ENCODE data around the gene SGCD.

Gene SGCD

DNA sequence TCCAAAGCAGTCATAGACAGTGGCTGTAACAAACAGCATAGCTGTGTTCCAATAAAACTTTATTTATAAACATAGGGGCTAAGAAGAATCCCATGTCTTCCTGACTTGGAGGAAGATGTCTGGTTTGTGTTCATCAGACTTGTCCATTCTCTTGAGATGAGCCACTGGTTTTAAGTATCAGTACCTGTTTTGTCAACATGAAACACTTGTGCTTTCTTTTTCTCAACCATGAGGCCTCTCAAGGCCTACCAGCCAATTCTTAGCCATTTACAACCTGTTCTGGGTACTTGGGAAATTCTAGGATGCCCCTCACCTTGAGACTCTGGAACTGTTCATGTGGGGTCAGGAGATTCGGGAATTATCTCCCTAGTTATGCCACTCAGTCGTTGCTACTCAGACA, 368.8 kb downstream of the SGCD start:
- DNase-seq (ENCODE audit: low spot score), result no peak

DNA sequence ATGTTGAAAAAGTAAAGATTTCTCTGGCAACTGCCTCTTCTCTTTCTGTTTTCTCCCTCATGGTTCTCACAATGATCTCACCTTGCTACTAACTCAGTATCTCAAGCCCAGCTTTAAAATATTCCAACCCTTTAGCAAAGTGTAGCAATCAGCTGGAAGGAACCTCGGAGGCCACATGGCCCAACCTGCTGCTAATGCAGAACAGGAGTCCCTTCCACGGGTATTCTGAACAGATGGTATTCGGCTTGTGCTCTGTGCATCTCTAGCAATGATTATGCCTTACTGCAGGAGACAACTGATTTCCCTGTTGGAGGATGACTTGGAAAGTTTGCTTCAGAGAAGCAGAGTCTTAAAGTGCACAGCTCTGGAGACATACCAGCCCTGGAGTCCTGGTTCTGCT, 371.4 kb downstream of the SGCD start:
- no peak for DNase-seq (ENCODE audit: low spot score)

DNA sequence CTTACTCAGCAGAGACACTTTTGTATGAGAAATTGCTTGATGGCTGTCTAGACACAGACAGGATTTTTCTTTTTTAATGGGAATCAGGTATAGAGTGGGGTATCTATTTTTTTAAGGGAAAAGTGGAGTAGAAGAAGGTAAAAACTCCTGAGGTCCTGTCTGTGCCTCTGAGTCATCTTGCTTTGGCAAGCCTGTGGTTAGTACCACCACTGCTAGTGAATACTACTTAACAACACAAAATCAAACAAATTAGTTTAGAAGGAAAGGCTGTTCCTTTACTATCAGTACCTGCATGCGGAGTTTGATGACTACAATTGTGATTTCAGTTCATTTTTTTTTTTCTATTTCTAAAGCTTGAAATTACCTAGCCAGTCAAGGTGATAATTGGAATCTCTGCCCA, 372.2 kb downstream of the SGCD start:
- no peak for DNase-seq (ENCODE audit: low spot score)

DNA sequence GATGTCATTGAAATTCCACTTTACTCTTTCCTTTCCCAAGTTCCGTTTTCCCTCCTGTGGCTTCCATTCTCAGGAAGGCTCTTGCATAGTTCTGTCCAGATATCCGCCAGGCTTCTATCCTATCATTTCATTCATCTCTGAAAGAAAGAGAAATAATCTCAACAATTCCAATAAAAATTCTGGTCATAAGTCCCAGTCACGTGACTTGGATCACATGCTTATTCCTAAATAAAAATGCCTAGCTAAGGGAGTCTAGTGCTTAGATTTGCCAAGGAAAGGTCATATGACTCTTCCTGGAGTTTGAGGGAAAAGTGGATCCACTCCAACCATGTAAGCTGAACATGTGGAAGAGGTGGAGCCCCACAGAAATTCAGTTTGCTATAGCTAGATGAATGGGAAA, 377.2 kb downstream of the SGCD start:
- no peak for DNase-seq (ENCODE audit: low spot score)

DNA sequence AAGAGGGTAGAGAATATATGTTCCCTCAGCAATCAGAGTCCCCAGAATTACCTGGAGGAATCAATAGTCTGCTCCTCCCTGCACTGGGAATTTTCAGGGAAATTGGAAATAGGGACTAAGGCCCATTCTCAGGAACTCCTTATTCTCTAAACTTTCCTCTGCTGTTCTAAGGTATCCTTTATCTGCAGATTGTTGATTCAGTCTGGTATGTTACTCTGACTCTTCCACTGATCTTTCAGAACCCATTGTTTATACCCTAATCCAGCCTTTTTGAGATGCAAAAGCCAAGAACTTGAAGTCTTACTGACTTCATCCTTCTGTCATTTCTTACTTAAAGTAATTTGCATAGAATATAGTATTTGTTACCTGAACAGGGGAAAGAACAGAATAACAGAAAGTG, 379.7 kb downstream of the SGCD start:
- DNase-seq (ENCODE audit: low spot score), result no peak

DNA sequence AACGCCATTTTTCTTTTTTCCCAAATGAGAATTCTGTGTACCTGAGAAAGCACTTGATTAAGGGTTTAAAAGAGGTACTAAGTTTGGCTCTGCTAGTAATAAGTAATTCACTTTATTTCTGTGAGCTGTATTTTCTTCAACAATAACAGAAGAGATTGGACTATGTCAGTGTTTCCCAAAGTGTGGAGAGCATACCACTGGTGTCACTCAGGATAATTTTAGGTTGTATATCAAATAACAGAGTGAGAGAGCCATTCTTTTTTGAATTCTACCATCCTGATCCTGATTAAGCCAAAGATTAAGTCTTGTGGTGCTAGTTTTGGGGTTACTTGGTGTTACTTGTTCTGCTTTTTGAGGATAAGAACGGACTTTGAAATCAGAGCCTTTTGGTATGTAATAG, 380.8 kb downstream of the SGCD start:
- DNase-seq (ENCODE audit: low spot score), result no peak

DNA sequence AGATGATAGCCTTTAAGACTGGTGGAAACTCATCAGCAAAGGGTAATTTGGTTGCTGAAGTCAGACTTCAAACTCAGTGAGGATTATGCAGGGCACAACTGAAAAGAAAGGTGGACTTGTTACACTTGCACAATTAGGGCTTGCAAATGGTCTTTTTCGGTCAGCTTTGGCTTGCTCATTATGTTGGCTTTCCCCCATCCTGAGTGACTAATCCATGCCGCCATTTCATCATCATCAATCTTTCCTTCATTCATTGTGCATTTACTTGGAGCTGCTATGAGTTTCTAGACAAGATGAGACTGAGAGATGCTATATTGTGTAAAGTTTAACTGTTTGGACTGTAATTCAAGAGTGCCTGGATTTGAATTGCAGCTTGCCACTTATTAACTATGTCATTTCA, 388.3 kb downstream of the SGCD start:
- peak; percentile 13 for DNase-seq (ENCODE audit: low spot score)

DNA sequence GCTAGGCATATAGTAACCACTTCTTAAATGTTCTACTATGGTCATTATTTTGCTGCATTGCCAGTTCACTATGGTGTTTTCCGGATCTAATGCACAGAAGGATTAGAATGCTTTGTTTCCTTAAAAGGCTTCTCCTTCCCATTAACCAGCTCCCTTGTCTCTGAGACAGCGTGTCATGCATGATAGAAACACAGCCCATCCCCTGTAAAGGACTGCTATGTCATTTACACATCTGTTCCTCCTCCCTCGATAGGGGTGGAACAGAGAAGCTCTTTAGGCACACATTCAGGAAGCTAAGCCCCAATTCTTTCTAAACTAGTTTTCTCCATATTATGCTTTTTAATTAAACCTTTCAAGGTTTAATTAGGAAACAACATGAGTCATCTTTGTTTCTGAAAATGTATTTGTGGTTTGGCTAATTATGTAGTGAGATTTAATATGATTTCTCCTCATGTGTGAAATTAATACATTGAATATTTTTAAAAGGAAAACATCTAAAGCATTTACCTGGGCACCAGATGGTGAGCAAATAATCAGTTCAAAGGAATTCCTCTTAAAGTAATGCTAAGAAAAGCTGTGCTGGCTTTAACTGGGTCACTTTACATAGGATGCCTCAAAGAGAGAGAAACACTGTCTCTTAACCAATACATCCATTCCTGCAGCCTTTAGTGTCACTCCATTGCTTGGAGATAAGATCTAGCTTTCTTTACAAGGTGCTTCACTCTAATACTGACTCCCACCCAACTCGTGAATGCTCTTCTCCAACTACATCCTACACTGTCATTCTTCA, 389.8 kb downstream of the SGCD start:
- no peak for DNase-seq (ENCODE audit: low spot score)

DNA sequence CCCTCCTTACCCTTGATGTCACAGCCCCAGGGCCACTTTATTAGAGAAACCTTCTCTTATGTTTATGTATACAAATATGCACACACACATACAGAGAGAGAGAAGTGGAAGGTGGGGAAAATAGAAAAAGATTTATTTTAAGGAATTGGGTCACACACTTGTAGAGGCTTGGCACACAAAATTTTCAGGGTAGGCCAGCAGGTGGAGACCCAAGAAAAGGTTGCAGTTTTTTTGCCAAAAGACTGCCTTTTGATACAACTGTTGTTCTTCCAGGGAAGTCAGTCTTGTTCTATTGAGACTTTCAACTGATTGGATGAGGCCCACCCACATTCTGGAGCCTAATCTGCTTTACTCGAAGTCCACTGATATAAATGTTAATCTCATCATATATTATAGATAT, 392.0 kb downstream of the SGCD start:
- no peak for DNase-seq (ENCODE audit: low spot score)

DNA sequence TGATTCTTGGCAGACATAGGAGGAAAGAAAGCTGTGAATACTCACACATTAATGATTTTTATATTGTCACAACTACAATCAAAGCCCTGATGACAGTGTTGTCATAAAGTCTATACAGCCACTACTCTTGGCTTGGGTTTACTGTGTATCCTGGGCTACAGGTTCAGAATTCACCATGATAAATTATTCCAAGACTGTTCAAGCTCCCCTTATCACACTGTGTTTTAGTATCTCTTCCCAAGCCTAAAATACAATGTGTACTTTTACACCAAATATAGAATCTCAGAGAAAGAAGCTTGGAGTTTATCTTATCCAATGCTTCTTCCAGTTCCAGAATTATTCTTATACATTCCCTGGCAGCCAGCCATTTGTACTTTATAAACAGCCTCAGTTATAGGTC, 395.4 kb downstream of the SGCD start:
- no peak for DNase-seq (ENCODE audit: low spot score)

DNA sequence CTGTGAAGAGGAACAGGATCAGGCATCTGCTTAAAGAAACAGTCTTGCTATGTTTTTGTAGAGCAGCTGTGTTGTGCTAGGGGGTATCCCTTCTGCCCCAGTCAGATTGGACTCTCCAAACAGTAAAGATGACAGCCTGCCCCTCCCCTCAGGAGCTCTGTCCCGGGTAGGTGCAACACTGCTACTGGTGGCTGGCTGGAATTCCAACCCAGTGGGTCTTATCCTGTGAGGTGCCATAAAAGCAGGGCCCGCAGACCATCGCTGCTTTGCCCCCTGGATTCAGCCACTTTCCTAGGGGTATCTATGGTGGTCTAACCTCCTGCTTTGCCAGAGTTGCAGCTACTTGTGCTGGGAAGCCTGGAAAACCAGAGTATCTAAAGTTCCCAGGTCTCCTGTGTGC, 408.5 kb downstream of the SGCD start:
- no peak for DNase-seq (ENCODE audit: low spot score)

DNA sequence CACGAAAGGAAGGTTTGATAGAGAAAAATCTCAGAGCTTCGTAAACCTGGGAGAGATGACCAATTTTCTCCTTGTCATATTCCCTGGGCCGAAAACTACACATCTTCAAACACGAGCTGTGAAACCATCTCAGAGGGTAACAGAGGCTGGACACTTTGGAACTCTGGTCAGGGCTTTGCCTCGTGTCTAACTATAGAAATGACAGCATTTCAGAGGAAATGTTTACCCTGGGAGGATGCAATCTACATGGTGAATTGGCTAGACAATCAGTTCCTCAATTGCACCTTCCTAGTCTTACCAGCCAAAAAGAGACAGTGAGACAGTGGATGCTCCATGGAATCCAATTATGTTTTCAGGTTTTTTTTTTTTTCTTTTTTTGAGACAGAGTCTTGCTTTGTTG, 414.6 kb downstream of the SGCD start:
- no peak for DNase-seq (ENCODE audit: low spot score)

DNA sequence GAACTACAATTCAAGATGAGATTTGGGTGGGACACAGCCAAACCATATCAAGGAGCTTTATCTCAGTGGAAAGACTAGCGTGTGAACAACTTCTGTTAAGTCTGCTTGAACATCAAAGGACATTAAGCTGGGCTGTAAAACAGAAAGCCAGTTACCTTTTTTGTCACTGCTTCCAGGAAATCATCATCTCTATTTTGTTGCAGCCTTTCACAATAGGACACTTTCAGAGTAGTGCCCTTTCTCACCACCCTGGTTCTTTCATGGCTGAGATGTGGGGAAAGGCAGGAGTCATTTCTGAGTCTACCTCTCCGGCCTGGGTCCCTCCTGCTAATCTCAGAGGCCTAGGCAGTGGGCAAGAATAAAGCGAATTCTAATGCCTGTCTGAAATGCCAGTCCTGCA, 426.9 kb downstream of the SGCD start:
- no peak for DNase-seq (ENCODE audit: low spot score)

DNA sequence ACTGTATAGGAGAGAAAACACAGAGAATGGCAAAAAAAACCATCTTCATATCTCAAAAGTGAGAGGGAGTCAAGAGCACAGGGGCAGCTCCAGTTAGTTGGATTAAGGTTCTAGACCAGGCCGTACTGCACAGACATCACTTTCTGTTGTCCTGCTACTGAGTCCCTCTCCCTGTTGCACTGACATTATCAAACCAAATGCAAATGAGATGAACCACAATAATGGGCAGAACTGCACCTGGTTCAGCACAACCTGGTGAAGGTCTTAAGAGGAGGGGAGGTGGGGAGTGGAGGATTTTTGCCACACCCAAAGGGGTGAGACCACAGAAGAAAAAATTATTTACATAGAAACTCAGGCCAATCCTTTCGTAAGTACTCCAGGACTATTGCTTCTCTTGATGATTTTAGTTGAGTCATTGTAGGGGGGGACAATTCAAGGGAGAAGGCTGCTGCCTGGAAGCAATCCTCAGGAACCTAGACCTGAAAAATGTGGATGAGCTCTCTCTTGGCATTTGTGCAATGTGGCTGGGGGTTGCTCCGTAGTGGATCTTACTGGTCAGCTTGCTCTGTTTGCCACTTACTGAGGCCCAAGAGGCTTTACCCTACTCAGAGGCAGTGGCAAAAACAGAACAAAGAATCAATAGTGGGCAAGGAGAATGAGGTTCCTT, 428.6 kb downstream of the SGCD start:
- DNase-seq (ENCODE audit: low spot score), result no peak

DNA sequence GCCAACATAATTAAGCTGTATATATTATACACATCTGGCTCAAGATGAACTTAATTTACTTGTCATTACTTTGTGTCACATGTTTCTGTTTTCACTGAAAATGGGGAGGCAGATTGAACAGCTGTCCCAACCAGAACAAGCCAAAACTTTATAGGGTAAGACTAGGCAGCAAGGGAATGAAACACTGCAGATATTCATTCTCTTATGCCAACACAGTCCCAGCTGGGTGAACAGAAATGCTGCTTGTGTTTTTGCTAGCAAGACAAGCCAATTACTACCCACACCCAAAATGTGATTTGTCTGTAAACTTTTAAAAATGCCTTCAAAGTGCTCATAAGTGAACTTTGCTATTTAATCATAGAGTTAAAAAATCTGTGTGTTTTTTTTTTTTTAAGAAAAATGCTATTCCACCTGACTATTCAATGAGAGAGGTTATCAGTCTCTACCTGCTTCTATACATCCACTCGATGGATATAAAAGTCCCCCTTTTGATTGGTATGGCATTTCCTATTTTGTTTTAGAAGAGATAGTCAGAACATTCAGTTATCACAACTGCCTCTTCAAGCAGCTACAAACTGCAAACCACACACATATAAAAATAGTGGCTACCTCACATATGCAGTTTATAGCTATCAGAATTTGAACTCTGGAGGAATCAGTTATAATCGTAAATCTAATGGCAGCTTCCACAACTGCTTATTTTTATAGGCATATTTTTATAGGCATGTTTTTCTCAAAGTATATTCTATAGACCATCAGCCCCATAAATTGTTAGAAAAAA, 431.2 kb downstream of the SGCD start:
- DNase-seq (ENCODE audit: low spot score), result no peak

DNA sequence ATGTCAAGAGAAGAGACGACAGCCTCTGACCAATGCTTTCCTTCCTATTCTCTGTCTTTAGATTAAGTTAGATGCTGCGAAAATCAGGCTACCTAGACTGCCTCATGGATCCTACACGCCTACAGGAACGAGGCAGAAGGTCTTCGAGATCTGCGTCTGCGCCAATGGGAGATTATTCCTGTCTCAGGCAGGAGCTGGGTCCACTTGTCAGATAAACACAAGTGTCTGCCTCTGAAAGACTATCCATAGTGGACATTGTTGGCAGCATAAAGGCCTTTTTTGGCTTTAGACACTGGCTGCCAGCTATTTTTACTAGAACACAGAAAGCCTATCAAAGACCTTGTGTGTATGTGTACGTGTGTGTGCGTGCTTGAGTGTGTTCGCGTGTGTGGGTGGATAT, 432.2 kb downstream of the SGCD start:
- DNase-seq (ENCODE audit: low spot score), result no peak

DNA sequence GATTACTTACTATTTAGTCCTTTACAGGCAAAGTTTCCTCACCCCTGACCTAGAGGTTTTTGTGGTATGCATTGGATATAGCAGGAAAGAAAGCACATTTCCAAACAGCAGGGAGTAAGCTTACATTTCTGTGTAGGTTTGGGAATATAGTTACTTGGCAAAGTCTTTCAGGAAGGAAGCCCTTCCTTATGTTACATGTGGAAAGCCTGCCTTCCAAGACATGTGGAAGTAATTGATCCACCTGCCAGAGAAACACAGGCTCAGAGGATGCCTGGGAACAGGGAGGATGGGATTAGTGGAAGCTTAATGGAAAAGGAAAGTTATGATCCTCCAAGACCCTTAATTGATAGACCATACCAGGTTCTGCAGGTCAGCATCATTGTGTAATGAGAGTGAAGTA, 435.8 kb downstream of the SGCD start:
- DNase-seq (ENCODE audit: low spot score), result no peak

DNA sequence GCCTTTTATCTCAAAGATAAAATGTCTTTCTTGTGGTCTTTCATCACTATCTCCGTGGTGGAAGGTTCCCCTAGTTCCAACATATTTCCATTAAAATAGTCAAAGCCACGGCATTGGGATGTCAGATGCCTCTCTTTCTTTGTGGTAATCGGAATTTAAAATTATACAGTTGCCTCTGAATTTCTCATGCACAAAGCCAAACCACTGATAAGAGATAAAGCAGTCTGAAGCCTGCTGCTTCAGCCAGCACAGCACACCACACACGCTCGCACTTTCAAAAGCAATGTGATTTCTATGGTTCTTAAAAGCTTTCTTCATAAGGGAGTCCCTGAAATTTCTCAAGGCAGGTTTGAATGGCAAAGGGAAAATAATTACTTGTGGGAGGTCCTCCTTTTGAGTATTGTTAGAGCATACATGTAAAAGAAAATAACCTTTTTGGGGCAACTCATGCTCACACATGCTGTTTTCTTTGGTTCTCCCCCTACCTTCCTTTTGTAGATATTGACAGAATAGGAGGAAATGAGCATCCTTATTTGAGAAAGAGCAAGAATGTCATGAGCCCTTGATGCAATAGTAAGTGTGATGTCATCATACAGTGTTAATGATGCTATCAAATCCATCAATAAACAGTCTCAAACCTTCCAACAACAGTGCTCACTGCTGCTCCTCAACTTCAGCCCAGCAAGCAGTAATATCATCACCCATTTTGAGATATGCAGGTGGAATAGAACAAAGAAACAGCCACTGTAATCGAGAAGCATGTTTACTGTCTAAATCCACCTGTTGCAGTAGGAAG, 437.4 kb downstream of the SGCD start:
- no peak for DNase-seq (ENCODE audit: low spot score)

DNA sequence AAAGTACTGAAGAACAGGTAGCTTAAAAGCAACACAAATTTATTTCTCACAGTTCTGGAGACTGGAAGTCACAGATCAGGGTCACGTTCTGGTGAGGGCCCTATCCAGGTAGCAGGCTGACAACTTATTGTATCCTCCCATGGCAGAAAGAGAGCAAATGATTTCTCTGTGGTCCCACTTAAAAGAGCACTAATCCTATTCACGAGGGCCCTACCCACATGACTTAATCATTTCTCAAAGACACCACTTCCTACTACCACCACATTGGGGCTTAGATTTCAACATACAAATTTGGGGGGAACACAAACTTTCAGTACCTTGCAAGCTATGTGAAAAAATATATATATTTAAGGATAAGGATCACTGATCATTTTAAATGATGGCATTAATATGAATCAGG, 447.3 kb downstream of the SGCD start:
- no peak for DNase-seq (ENCODE audit: low spot score)

DNA sequence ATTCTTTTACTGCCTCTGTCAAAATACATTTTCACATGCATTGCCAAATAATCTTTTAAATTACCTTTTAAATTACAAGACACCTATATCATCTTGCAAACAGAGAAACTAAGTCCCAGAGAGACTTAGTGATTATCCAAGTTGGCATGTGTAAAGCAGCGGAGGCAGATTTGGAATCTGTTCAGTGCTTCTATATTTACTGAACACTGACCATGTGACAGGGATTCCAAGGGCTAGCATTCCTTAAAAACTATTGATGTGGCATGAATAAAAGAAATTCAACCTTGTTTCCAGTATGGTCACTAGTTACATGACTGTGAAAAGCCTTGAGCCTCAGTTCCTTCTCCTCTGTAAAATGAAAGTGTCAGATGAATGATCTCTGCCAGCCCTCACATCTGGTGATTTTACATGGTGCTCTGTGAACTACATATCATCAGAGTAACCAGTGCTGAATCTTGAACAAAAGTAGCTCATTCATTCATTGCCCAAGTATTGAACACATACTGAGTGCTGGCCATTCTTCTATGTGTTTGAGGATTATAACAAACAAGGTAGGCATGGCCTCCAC, 451.3 kb downstream of the SGCD start:
- no peak for DNase-seq (ENCODE audit: low spot score)

DNA sequence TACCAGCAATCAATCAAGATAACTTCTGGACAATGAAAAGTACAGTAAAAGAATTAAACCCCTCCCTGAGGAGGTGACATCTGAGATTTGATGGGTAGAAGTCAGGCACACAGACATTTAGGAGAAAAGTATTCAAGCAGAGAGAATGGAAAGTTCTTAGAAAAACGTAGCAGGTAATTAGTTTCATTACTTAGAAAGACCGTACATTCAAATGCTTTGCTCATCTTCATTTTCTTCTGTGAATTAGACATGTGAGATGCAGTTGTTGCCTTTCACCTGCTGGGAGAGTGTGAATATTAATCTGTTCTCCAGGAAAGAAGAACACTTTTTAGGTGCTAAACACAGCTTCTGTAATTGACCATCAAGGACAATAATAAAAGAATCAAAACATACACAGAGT, 451.8 kb downstream of the SGCD start:
- DNase-seq (ENCODE audit: low spot score), result no peak

DNA sequence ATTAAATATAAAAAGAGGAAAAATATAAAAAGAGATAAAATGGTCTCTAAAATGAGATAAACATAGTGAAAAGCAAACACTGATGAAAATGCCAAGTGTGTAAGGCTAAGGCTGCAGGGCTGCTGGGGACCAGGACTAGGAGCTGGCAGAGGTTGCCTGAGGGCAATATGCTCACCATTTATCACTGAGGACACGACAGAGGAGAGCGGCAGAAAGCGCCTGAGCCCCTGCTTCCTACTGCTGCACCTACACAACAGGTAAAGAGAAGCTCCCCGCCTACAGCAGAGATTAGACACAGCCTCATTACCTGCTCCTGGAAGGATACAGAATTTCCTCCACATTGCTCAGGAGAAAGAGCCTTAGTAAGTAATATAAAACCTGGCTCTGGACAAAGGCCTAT, 452.5 kb downstream of the SGCD start:
- DNase-seq (ENCODE audit: low spot score), result no peak
